Right atrium auricular region (tissue), 2 donors: Measurements from ENCODE around the gene ATP6V0A1. TPM values are rescaled to one million over a fixed set of nuclear protein-coding genes. Genes with fewer than 3 reads are reported as not detected.

Source experiments
- DNase-seq: peaks from one replicate; pipeline ENCODE4 v3.0.0-alpha.2; 2019; ENCODE audit warnings: low spot score
- H3K27ac ChIP-seq, 2 donors: fragments of 200-600 bp; sonication (generic); 1 replicate in 1 of 2; 2 replicates in 1 of 2; pipeline ENCODE4 v1.5.1; 2016 to 2019
- H3K27me3 ChIP-seq, 2 donors: fragments of 200-600 bp; sonication (generic); one replicate each; pipeline versions ENCODE4 v1.5.1 to v1.6.0; 2017 to 2019
- H3K36me3 ChIP-seq: fragments of 200-600 bp; sonication (generic); one replicate; pipeline ENCODE4 v1.5.1; 2016
- H3K4me1 ChIP-seq, 2 donors: fragments of 200-600 bp; sonication (generic); one replicate each; pipeline versions ENCODE4 v1.5.1 to v1.6.0; 2017 to 2019
- H3K4me3 ChIP-seq, 2 donors: fragments of 200-600 bp; sonication (generic); 1 replicate in 1 of 2; 2 replicates in 1 of 2; pipeline ENCODE4 v1.5.1; 2017 to 2019; ENCODE audit warnings: mild to moderate bottlenecking in 1 of 2, moderate library complexity in 1 of 2
- H3K9me3 ChIP-seq, 2 donors: fragments of 200-600 bp; sonication (generic); one replicate each; pipeline ENCODE4 v1.5.1; 2019
- total RNA-seq, 2 donors: library from RNA; depleted of rRNA; stranded (reverse); fragments of >200 nt; gene quantifications; one replicate each; pipeline ENCODE4 v1.1.0, GENCODE V29; 2016
- TF ChIP-seq, protein P1 (sequence below), 2 donors: fragments of 200-600 bp; sonication (generic); IDR thresholded peaks; one replicate each; pipeline ENCODE4 v1.5.1; 2019; ENCODE audit warnings: antibody characterized with exemption in 2 of 2

The ATP6V0A1 gene
- total RNA-seq, 2 donors from 2014 or later, result 38.9 to 67.5 TPM

DNA sequence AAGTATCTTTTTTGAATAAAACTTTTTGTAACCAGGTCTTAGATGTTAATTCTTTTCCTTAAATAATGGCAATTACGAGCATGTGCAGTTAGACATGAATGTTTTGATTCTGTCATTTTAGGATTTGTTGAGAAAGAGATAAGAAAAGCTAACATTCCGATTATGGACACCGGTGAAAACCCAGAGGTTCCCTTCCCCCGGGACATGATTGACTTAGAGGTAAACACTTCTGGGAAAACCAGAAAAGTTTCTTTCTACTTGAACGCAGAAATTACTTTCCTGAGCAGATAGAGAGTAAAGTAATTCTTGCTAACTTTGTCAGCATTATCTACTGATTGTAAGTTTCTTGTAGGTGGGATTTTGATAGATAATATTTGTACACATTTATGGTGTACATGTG lies 9.2 kb downstream of the ATP6V0A1 start:
- TF ChIP-seq, protein P1, sequence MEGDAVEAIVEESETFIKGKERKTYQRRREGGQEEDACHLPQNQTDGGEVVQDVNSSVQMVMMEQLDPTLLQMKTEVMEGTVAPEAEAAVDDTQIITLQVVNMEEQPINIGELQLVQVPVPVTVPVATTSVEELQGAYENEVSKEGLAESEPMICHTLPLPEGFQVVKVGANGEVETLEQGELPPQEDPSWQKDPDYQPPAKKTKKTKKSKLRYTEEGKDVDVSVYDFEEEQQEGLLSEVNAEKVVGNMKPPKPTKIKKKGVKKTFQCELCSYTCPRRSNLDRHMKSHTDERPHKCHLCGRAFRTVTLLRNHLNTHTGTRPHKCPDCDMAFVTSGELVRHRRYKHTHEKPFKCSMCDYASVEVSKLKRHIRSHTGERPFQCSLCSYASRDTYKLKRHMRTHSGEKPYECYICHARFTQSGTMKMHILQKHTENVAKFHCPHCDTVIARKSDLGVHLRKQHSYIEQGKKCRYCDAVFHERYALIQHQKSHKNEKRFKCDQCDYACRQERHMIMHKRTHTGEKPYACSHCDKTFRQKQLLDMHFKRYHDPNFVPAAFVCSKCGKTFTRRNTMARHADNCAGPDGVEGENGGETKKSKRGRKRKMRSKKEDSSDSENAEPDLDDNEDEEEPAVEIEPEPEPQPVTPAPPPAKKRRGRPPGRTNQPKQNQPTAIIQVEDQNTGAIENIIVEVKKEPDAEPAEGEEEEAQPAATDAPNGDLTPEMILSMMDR (IDR thresholded peaks at IDR 0.05), result no peak
- H3K4me3 ChIP-seq, result no peak overlapping the region
- H3K9me3 ChIP-seq, result no peaks in the 10 kb centered on the region
- peaks cover 80% of the 10 kb centered on the region for H3K36me3 ChIP-seq
- no peaks in the 10 kb centered on the region for H3K27me3 ChIP-seq
- no peak overlapping the region for H3K27ac ChIP-seq
- H3K4me1 ChIP-seq, result no peaks in the 10 kb centered on the region
- no peak for DNase-seq

DNA sequence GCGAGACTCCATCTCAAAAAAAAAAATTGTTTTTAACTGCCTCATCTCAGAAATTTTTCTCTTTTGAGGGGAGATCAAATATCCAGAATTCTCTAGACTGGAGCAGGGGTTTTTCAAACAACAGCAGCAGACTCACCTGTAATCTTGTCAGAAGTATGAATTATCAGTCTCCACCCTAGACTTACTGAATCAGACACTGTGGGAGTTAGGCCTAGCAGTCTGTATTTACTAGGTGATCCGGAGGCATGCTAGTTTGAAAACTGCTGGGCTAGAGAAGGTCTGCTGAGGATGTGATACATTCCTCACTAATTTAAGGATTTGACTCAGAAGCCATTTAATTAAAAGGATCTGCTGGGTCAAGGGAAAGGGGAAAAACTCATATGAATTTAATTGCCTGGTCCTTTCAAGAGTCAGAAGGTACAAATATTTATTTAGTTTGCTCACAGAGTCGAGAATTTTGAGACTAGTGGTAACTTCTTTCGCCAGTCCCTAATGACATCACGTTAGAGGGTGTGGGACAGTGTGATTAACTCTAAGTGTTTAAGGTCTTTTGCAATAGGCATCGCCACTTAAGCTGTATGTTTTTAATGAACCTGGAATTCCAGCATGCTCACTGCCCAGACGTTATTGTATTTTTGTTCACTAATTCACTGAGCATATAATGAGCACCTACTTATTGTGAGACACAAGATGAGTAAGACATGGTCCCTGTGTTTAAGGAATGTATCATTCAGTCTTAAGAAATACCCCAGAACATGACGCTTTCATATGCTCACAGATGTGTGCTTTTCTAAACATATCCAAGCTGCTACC lies 14.2 kb downstream of the ATP6V0A1 start:
- Histone ChIP-seq H3K4me1 (no peaks in the 10 kb centered on the region), H3K4me3 (no peak overlapping the region)

DNA sequence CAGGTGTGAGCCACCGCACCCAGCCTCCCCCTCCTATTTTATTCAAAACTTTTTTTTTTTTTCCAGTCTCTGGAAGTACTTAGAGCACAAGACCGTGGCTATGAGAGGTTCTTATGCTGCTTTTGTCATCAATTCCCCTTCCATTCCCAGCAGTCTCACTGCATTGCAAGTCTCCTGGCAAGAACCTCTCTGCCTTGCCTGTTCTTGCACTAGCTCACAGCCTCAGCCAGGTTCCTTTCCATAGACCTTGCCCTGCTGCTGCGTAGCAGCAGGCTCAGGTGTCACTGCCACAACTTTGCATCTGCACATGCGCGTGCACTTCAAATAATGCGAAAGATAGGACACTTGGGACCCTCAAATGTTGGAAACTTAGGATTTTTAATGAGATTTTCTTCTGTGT lies 15.6 kb downstream of the ATP6V0A1 start:
- Histone ChIP-seq H3K27ac (no peak overlapping the region), H3K27me3 (no peaks in the 10 kb centered on the region), H3K4me1 (no peaks in the 10 kb centered on the region), H3K4me3 (no peak overlapping the region), H3K36me3 (peaks cover 77% of the 10 kb centered on the region), H3K9me3 (no peaks in the 10 kb centered on the region)
- no peak for DNase-seq
- TF ChIP-seq, protein P1 (IDR thresholded peaks at IDR 0.05), result no peak

More for the DNA sequence above, 14.2 kb downstream of the ATP6V0A1 start:
- DNase-seq, result no peak
- Histone ChIP-seq H3K36me3 (peaks cover 78% of the 10 kb centered on the region), H3K9me3 (no peaks in the 10 kb centered on the region), H3K27me3 (no peaks in the 10 kb centered on the region), H3K27ac (no peak overlapping the region)
- TF ChIP-seq, protein P1 (IDR thresholded peaks at IDR 0.05), result no peak

DNA sequence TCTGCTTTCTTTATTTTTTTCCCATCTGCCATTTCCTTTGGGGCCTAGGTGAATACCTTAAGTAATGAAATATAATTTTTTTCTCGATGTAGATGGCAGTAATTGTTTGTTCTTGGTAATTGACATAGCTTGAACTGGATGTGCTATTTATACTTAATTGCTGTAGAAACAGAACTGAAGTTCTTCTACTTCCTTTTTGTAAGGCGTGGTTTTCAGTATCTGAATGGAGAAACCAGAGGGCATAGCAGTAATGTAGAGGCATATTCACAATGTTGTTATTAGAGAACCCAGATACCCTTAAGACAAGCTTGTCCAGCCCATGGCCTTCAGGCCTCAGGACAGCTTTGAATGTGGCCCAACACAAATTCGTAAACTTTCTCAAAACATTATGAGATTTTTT lies 16.4 kb downstream of the ATP6V0A1 start:
- no peaks in the 10 kb centered on the region for H3K9me3 ChIP-seq
- no peak for DNase-seq
- no peaks in the 10 kb centered on the region for H3K27me3 ChIP-seq
- no peaks in the 10 kb centered on the region for H3K4me1 ChIP-seq
- TF ChIP-seq, protein P1 (IDR thresholded peaks at IDR 0.05), result no peak
- no peak overlapping the region for H3K27ac ChIP-seq
- H3K4me3 ChIP-seq, result no peak overlapping the region
- H3K36me3 ChIP-seq, result peaks cover 77% of the 10 kb centered on the region

DNA sequence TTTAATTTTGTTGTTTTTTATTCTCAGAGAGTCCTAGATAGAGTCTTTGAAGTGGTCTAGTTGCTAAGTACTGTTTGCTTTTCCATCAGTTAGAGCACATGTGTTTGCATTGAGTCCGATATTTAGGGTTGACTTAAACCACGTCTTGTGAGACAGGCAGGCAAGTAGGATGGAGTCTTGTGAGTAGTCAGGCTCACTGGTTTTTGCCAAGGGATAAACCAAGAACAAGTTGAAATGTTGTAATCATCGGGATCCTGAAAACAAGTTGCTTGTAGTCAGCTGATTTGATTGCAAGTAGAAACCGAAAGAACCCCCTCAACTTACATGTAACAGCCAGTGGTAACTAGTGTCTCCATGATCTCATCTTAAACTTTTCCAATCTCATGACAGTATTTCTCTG lies 17.2 kb downstream of the ATP6V0A1 start:
- TF ChIP-seq, protein P1 (IDR thresholded peaks at IDR 0.05), result no peak
- no peak for DNase-seq
- Histone ChIP-seq H3K27me3 (no peaks in the 10 kb centered on the region), H3K27ac (no peak overlapping the region), H3K4me1 (no peaks in the 10 kb centered on the region), H3K36me3 (peaks cover 75% of the 10 kb centered on the region), H3K9me3 (no peaks in the 10 kb centered on the region), H3K4me3 (no peak overlapping the region)

DNA sequence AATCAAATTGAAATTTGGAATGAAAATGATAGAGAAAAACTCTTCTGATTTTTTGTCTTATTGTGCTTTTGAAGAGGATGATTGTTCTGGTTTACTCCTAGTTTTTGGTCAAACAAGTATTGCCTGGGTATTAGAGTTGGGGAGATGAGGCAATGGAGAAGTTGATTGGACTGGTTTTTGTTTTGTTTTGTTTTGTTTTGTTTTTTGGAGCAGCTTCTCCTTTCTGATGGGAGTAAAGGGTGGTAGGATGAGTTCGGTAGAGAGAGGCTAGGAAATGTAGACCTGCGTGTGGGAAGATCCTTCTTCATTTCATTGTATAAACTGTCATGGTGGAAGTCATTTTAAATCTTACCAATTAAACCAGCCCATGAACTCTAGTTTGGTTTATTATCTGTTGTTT lies 17.7 kb downstream of the ATP6V0A1 start:
- H3K4me3 ChIP-seq, result no peak overlapping the region
- H3K27ac ChIP-seq, result no peak overlapping the region
- H3K9me3 ChIP-seq, result no peaks in the 10 kb centered on the region
- no peaks in the 10 kb centered on the region for H3K27me3 ChIP-seq
- DNase-seq, result no peak
- peaks cover 74% of the 10 kb centered on the region for H3K36me3 ChIP-seq
- no peaks in the 10 kb centered on the region for H3K4me1 ChIP-seq
- TF ChIP-seq, protein P1 (IDR thresholded peaks at IDR 0.05), result no peak
